Fibroblast of skin of right quadriceps (primary cell): ENCODE results near the gene FBXL7.

Experiments
- DNase-seq: peaks from one replicate; pipeline ENCODE4 v3.0.0-alpha.2; 2013

The FBXL7 gene

DNA sequence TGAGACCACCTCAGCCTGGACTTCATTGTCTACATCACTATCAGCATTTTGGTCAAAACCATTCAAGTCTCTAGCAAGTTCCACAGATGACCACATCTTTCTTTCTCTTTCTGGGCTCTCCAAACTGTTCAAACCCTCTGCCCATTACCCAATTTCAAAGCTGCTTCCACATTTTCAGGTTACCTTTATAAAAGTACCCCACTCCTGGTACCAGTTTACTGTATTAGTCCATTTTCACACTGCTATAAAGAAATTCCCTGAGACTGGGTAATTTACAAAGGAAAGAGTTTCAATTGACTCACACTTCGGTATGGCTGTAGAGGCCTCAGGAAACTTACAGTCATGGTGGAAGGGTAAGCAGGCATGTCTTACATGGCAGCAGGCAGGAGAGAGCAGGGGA is 84.5 kb downstream of the FBXL7 start:
- DNase-seq, result no peak

DNA sequence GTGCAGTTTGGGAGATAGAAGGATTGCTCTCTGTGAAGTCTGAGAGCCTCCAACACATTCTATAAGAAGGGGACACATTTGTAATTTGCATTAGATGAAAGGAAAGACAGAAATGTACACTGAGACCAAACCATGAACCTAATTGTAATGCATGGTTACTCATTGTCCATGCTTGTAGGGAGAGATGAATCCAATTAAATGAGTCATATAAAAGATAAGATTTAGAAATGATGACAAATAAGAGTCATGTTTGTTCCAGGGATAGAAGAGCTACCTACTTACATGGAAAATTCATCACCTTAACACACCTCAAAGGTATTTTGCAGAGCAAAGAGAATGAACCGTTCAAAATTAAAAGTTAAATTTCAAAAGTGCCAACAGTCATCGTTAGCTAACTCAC is 85.1 kb downstream of the FBXL7 start:
- no peak for DNase-seq

DNA sequence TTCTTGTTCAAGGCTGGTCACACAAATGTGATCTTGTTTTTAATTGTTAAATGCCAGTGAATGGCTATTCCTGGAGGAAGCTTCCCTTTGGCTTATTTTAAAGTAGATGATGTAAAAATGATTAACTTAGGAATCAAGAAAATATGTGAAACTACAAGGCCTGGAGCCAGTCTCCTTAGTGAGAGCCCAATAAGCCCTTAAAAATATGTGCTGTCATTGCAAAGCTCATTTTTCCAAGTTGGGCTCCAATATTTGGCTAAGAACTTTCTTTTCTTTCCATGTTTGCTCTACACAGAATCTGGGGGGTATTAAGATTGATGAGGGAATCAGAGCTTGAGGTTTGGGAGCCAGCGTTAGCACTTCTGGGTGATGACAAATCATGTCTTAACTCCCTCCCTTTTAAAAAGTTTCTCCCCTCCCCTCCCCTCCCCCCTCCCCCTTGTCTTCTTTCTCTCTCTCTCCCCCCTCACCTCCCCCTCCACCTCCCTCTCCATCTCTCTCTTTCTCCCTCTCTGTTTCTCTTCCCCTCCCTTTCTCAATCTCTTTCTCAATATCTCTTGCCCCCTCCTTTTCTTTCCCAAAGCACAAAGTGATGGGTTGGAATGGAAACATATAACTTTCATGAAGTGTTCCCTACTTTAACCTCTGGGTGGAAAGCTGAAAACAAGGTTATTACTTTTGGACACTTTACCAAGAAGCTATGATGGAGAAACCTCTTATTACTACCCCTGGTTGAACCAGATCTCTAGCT is 86.0 kb downstream of the FBXL7 start:
- DNase-seq, result peak; percentile 86

DNA sequence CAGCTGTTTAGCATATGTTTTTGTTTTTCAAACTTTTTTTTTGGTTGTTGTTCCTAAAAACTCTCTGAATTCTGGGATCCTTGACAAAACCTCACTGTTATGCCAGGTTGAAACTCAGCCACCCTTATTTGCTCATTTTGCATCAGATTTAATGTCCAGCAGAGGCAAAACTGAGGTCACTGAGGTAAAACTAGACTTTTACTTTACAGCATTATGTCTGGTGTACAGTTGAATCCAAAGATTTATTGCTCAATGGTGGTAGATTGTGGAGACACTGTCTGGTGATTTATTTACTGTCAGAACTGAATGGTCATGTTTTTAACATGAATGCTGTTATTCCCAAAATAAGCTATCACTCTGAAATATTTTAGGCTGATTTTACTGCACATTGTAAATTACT is 87.9 kb downstream of the FBXL7 start:
- DNase-seq, result peak; percentile 71

DNA sequence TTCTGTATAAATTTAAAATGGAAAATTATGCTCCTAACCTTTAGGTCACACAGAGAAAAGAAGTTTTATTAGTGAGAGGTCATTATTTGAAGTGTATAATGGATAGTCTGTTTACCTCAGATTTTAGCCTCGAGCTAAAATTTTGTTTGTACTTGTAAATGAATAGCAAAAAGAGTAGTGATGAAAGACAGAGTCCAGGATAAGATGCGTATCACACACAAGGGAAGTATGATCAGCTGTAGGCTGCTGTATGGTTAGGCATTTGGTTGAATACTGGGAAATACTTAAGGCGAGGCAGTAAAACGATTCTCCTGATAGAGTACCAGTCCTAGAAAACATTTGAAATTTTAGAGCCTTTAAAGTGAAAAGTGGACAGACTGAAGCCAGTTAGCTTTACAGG is 92.7 kb downstream of the FBXL7 start:
- no peak for DNase-seq

DNA sequence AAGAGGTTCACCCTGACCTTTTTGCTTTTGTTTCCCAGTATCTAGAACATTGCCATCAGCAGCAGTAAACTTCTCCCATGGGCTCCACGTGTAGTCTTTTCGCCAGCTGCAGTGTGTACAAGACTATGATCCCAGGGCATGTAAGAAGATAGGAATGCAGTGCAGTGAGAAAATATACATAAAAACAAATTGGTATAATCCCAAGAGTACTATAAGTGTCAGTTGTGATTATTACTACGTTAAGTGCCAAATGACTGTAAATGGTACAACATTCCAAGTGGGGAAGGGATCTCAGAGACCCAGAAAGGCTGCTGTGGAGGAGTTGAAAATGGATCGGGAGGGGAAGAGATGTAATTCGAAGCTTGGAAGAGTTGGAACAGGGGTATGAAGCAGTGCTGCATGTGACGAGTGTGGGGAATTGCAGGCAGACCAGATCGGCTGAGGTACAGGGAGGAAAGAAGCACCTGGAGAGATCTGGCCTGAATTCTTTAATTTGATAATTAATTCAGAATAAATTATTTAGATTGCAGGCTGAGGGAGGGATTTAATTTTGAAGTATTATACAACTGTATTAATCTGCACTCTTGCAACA is 95.1 kb downstream of the FBXL7 start:
- peak; percentile 78 for DNase-seq

DNA sequence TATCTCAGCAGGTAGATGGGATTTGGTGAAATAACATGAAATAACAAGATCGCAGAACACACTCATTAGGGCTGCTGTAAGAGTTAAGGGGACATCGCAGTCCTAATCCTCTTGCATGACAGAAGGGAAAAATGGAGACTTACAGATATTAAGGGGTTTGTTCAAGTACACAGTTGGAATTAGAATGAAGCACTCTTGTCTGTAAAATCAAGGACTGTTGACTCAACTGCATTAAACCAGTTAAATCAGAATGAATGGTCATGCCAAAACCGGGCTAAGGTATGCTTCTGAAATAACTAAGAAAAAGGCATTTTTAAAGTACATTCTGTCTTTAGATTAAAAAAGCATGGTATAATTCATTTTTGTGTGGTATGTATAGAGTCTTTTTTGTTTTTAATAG is 95.9 kb downstream of the FBXL7 start:
- DNase-seq, result no peak

DNA sequence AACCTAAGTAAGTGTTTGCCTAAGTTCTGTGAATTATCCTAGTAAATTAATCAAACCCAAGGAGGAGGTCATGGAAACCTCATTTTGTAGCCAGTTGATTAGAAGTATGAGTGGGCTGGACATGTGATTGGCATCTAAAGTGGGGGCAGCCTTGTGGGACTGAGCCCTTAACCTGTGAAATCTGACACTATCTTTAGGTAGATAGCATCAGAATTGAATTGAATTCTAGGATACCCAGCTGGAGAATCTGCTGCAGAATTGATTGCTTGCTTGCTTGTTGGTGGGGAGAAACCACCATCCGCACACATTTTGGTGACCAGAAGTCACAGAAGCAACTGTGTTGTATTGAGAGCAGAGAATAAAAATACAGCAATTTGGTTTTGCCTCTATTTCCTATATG is 97.0 kb downstream of the FBXL7 start:
- DNase-seq, result no peak

DNA sequence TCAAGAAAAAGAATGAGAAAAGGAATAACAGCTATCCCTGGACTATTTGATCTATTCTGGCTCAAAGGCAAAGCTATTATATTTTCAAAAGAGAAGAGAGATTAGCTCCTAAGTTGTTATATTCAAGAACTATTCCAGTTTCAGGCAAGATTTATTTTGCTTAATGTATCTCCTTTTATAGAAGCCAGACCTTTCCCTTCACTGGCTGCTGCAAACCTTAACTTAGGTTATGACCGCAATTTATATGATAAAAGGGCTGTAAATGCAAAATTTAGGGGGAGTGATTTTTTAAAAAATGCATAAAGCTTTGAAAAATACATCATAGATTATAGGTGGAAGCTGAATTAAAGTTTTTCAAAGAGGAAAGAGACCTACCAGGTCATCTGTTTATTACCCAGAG is 97.8 kb downstream of the FBXL7 start:
- DNase-seq, result no peak

DNA sequence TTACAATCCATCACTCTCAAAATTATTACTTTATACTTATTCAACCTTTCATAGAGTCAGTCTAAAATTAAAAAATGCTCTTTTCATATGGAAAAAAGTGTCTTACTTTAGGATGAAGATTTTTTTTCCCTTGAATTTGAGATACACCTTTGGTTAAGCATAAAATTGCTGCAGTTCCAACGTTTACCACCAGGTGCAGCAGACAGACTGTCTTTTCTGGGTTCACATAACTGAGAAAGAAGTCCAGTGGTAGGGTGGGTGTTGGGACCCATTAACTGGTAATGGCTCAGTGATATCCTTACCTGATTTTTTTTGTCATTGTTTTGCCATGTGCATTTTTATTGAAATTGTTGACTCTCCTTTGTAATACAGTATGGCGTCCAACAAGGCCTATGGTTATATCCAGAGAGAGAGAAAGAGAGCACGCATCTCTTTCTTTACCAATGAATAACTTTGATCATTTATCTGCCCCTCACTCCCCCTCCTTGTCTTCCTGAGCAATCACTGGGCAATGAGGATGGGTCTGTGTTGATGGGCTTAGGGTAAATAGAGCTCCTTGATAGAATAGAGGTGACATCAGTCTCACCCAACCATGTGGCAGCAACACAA is 98.4 kb downstream of the FBXL7 start:
- no peak for DNase-seq

DNA sequence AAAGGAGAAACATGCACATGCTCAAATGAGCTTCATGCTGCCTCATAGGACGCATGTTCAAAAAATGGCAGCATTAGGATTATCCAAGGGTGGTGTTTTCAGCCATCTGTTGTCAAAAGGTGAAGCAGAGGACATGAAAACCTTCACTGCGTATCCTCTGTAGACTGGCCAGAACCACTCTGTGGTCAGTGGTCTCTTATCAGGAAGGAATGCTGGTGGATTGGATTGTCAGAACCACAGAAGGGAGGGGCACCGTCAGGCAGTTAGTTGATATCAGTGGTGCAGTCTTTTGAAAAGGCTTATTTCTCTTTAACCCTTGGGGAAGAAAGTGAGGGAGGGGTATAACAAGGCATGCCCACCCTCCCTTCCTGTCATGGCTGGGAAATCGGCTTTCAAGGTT is 100.1 kb downstream of the FBXL7 start:
- DNase-seq, result no peak

DNA sequence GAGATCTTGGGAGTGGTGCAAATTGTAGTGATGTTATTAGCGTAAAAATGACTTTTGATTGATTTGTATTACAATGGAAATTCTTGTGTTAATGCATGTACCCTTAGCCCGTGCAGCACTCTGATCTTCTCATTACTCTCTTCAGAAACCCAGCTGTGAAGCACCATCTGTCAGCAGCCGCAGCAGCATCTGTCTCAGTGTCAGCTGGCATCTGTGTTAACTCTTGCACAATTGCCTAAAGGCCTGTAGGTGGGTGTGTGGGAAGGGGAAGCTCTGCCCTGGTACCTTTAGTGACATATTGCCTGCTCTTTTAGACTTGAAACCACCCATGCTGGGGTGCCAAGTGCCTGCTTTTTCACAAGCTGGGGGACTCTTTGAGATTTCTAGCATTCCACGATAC is 101.3 kb downstream of the FBXL7 start:
- no peak for DNase-seq

DNA sequence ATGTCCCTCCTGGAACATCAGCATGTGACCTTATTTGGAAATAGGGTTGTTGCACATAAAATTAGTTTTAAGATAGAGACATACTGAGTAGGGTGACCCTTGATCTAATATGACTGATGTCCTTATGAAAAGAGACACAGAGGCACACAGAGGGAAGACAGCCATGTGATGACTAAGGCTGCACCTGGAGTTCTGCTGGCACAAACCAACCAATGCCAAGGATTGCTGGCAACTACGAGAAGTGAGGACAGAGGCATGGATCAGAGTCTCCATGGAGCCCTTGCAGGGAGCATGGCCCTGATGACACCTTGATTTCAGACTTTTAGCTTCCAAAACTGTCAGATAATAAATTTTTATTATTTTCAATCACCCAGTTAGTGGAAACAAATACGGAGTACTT is 101.9 kb downstream of the FBXL7 start:
- no peak for DNase-seq

DNA sequence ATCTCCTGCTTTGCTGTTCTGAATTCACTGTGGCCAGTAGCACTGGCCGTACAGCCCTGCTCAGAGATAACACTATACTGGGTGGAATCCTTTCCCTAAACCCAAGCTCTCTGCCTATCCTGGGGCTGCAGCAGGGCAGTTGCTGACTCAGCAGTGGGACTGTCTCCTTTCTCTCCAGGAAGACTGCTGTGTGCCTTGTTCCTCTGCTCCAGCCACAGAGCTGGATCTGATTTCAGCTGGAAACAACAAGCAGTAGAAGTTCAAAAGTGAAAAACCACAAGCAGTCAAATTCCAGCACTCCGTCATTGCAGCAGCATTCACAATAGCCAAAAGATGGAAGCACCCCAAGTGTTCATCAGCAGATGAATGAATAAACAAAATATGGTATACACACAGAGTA is 105.0 kb downstream of the FBXL7 start:
- DNase-seq, result peak; percentile 73

DNA sequence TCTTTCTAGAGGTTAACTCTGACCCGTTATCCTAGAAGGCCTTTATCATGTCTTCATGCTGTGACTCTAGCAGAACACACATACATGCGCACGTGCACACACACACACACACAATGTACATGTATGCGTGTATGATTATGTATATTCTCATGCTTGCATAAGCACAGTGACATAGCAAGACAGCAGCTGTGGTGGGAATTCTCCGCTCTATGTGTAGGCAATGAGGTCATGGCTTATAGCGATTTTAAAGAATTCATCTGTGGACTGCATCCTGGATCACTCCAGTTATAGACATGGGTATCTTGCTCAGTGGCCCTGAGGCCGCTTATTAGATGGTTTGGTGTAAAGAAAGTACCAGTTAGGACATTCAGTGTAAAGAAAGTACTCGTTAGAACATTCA is 106.2 kb downstream of the FBXL7 start:
- DNase-seq, result no peak

DNA sequence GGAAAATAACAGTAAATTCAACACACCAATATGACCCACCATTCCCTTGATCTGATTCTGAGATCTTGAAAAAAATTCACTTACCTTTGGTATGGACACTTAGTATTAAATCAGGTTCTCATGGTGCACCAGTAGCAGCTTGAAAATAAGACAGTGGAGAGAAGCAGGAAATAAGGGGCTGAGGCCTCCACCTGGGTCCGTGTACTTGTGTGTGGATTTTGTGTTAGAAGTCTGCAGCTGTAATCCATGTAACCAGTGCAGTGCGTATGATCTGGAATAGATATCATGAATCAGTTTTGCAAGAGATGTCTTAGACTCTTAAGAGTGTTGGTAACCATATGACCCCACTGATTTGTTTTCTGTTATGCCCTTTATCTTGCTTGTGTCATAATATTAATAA is 107.1 kb downstream of the FBXL7 start:
- no peak for DNase-seq

DNA sequence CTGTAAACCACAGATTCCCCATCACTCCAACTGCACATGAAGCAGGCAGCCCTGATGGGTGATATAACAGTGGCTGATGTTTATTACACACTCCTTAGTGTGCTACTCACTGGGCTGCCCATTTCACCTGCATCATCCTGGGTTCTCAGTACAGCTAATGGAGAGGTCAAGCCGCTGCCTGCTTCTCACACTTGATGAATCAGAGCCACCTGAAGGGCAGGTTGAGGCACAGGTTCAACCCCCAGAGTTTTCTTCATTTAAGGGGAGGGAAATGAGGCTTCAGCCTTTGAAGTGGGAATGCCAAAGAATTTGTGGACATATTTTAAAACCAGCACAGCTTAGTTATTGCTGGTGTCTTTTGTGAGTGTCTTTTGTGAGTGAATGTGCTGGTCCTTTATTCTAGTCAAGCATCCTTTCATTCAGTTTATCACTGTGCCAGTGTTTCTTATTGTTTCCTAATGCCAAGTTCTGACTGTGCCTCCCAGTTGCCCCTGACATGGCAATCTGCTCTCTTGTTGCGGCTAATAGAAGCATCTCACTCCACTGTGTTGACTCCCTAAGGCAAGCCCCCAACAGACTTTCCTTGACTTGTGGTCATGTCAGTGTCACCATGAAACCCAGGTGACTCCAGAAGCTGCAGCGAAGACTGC is 109.2 kb downstream of the FBXL7 start:
- no peak for DNase-seq

DNA sequence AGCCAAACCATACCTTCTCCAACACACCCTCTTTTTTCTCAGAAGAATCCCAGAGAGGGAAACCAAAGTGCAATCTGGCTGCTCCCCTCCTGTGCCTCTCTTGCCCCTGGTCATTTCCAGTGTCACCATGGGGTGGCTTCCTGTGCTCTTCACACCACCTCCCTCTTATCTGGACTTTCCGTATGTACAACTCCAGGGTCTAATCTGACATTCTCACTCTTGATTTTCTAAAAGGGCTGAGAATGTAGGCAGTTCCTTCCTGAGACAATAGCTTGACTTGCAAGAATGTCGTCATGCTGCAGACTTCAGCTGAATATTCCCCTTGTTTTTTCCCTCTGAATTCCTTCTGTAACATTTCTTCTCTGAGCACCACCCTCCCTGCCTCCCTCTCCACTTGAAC is 110.2 kb downstream of the FBXL7 start:
- DNase-seq, result no peak

DNA sequence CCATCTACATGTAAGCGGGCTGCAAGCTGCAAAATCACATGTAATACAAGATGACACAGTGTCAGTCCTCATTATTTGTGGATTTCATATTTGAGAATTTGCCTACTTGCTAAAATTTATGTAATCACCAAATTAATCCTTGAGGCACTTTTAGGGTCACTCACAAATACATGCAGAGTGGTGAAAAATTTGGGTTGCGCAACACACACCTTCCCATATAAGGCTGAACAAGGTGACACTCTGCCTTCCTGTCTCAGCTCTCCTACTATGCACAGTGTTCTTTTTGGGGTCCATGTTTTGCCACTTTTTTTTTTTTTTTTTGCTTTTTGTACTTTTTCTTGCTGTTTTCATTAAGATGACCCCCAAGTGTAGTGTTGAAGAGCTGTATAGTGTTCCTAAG is 111.0 kb downstream of the FBXL7 start:
- DNase-seq, result no peak

DNA sequence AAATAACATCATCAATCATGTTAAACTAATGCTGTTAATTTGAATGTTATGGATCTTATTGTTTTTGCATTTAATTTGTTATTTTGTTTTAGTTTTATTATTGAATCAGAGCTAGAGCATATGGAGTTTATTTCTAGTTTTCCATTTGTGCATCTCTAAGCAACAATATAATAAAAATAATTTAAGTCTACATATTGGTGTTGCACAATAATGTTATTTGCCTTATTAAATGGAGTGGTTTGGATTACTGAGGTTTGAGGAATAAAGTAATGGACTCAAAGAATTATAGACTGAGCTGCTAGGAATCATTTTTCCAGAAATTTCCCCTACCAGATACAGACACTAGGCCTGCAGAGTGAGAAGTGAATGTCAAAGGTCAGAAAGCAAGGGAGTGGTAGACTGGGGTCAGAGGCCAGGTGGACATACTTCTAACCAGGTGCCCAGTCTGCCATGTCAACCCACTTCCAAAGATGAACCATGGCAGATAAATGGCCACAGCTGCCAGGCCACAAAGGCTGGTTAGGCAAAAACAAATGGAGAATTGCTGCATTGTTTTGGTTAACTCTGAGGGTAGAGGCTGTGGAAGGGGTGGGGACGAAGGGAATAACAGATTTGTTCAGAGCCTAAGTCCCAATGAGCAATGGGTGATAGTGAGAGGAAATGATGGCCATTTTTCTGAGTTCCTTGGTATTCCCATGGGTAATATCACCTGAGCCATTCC is 113.1 kb downstream of the FBXL7 start:
- DNase-seq, result no peak

DNA sequence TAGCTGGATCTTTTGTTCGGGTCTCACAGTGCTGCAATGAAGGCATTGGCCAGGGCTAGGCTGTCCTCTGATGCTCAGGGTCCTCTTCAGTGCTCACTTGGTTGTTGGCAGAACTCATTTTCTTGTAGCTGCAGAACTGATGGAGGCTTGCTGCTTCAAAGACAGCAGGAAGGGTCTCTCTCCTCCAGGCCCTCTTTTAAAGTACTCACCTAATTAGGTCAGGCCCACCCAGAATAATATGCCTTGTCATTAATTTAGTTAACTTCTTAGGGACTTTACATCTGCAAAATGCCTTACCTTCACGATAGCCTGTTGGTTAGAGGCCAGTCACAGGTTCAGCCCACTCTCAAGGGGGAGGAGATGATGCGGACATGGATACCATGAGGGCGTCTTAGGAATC is 114.7 kb downstream of the FBXL7 start:
- no peak for DNase-seq

DNA sequence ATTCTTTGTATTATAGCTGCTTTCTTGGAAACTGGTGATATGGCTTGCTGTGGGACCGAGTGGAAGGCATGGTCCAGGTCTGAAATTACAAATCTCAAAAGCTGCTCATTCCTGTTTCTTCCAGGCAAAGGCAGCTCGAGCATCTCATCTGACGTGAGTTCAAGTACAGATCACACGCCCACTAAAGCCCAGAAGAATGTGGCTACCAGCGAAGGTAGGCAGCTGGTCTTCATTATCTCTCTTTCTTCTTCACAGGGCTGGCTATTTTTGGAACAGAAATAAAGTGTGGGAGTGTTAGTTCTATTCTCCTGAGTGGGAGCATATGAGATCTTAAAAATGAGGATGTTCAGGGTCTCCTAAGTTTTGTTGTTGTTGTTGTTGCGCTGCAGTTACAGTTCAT is 115.9 kb downstream of the FBXL7 start:
- peak; percentile 75 for DNase-seq

DNA sequence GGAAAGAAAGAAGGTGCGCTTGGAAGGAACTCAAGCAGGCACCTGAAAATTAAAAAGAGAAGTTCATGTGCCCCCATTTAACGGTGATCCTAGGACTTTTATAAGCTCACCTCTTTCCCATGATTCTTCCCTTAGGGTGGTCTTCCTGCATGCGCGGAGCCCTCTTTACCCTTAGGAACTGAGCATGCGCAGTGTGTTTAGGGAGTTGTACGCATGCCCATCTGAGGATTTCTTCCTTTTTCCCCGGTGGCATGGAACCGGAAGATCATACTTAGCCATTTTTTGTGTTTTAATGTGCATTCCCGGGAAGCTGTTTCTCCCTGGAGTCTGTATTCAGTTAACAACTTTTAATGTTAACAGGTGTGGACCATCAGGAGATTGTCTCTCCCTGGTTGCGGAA is 119.0 kb downstream of the FBXL7 start:
- no peak for DNase-seq

DNA sequence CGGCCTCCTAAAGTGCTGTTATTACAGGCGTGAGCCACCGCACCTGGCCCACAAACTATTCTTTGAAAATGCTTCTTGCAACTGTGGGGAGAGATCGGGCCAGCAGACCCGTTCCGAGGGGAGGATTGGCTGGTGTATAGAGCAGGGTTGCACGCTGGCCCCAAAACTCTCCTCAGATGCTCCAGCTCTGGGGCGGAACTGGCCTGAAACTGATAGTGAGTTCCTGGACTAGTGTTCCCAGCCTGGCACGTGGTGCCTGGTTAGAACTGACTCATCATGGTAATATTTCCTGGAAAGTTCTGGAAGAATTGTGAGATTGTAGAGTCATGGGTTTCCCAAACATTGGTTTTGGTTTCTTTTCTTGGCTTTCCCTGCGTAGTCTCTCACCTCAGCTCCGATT is 120.5 kb downstream of the FBXL7 start:
- peak; percentile 83 for DNase-seq
